ENCODE results near the gene DIPK2B.

DIPK2B gene, protein sequence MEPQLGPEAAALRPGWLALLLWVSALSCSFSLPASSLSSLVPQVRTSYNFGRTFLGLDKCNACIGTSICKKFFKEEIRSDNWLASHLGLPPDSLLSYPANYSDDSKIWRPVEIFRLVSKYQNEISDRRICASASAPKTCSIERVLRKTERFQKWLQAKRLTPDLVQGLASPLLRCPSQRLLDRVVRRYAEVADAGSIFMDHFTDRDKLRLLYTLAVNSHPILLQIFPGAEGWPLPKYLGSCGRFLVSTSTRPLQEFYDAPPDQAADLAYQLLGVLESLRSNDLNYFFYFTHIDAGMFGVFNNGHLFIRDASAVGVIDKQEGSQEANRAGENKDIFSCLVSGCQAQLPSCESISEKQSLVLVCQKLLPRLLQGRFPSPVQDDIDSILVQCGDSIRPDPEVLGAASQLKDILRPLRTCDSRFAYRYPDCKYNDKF

DNA sequence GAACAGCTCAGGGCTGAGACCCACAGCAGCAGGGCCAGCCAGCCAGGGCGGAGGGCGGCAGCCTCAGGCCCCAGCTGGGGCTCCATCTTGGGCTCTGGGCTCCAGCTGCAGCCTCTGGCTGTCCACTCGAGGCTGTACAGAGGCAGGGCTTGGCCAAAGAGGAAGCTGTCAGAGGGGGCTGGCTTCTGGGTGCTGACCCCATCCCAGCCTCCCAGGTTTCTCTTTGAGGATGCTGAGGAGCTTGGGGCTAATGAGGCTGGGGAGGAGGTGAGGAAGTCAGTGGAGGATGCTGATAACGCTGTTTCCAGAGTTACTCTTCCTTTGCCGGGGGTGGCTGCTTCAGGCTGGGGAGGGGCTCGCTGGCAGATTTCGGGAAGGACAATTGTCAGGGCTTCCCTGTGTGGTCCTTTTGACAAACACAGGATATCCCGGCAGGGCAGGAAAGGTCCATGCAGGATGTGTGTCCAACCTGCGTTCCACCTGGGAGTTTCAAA, at the start of gene DIPK2B:
Gene DIPK2B, minus strand, starts transcription at position 136 of the 494 bp plus-strand sequence. Its CDS starts 50 bp downstream, at position 86.
- DNase-seq = no peak

DNA sequence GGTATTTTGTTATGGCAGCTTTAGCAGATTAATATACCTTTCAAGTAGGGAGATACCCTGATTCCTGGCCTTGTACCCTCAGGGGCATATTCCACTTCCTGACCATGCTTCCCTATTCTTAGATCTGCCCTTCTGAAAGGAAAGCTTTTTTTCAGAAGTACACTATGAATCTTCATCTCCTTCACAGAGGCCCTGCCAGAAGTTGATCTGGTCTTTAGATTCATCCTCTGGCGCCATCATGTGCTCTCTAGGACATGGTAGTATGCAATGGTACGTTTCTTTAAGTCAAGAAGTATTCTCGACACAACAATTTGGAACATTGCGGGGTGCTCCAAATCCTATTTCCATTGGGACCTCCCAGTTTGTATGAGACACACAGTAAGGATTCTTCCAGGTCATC, 39.6 kb upstream of the DIPK2B start:
- no peak for DNase-seq

DNA sequence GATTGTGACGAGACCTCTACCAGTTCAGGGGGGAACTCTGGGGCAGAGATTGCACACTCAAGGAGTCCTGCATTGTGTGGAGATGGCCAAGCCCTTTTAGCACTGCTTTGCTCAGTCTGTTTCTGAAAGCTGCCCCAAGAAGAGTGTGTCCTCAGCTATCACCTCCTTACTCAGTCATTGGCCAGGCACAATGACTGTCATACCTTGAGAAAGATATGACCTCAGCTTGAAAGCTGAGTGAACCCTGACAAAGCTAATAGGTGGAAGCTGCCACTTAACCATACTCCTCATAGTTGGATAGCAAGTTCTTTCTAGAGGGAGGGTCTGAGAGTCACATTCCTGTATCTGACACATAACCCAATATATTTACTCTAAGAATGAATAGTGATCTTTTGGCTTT, 37.8 kb upstream of the DIPK2B start:
- DNase-seq = no peak

DNA sequence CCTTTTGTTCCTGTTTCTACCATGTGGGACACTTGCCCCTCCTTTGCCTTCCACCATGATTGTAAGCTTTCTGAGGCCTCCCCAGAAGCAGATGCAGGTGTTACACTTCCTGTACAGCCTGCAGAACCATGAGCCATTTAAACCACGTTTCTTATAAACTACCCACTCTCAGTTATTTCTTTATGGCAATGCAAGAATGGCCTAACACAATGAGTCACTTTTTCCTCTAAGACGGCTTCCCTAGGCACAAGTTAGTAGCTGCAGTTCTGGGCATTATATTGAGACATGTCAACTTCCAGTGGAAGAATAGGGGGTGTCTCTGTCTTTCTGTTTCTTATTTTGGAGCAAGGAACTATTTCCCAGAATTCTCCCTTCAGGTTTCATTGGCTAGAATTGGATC, 32.9 kb upstream of the DIPK2B start:
- DNase-seq = no peak

DNA sequence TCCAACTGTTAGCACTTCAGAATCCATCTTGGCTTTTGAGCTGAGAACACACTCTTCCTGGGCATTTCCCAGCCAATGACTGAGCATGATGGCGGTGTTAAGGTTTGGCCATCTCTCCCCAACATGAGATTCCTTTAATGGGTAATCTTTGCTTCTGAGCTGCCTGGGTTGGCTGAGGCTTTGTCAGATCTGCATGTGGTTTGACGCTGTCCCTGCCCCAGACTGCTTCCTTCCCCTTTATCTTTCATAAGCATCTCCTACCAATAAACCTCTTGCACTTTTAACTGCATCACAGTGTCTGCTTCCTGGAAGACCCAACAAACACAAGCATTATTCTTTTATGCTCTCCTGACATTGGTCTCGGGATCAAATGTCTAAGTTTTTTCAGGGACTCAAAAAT, 31.5 kb upstream of the DIPK2B start:
- no peak for DNase-seq

DNA sequence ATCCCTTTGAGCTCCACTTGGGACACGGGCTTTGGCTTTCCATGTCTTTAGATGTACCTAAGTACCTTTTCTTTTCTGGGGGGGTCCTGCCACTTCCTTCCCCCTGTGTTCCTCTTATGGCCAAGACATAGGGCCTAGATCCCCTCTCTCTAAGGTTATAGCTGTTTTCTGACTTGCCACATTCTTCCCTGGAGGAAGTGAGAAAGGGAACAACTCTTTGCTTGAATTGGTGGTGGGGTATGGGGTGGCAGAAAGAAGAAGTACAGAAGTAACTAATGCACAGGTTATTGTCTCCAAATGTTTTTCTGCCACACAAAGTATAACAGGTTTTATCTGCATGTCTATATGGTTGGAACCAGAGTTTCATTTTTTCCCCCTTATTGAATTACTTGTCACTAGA, 29.7 kb upstream of the DIPK2B start:
- no peak for DNase-seq

DNA sequence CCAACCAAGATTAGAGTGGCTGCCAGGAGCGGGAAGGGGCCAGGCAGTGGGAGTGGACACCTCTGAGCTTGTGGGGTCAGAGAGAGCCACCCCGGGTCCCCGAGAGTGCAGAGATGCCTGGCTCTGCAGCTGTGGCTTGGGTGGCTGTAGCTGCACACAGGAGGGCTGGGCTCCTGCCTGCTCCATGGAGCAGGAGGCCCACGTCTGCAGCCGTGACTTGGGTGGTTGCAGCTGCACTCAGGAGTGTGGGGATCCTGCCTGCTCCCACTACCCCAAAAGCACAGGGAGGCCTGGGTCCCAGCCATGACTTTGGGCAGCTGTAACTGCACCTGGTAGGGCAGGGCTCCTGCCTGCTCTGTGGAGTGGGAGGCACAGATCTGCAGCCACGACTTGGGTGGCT, 28.7 kb upstream of the DIPK2B start:
- DNase-seq = no peak

DNA sequence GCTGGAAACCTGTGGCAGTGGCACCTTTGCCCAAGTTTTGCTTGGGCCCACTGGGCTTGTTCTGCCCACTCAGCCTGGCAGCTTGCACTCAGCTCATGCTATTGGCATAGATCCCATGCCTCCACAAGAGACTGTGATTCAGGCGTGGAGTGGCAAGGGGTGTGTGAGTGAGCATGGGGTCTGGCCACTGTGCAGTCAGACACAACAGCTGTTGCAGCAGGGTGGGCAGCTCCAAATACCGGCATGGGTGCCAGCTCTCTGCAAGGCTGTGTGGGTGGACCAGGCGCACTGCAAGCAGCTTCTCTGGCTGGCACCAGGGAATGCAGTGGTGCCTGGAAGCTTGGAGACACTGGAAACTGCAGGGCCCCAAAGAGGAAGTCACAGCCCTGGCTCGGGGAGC, 27.4 kb upstream of the DIPK2B start:
- DNase-seq = no peak

DNA sequence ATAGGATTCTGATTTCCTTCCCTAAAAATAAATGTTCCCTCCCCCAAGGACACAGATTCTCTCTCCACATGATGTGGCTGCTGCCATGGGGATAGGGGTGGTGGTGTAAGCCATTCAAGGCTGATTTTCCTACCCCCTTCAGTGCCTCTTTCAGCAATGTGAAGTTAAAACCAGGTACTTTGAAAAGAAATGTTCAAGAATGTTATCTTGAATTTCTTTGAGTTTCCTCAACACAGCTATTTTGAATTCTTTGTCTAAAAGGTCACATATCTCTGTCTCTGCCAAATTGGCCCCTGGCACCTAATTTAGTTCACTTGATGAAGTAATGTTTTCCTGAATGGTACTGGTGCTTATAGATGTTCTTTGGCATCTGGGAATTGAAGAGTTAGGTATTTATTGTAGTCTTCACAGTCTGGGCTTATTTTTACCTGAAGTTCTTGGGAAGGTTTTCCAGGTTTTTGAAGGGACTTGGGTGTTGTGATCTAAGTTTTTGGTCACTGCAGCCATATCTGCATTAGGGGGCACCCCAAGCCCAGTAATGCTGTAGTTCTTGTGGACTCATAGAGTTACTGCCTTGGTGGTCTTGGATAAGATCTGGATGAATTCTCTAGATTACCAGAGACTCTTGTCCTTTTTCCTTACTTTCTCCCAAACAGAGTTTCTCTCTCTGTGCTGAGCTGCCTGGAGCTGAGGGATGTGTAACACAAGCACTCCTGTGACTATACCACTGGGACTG, 7.6 kb upstream of the DIPK2B start:
- DNase-seq = no peak

DNA sequence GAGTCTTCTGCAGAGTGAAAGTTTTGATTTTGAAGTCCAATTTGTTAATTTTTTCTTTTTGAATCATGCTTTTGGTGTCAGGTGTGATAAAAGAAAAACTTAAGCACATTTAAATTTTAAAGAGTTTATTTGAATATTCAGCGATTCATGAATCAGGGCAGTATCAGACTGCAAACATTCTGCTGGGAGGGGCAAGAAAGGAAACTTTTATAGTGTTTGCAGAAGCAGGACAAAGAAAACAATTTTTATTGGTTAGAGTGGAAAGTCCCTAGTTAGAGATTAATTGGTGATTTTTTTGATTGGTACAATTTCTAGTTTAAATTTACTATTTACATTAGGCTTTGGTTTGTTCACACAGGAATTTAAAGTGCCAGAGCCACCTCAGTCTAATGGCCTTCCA, 1.5 kb upstream of the DIPK2B start:
- DNase-seq = no peak

DNA sequence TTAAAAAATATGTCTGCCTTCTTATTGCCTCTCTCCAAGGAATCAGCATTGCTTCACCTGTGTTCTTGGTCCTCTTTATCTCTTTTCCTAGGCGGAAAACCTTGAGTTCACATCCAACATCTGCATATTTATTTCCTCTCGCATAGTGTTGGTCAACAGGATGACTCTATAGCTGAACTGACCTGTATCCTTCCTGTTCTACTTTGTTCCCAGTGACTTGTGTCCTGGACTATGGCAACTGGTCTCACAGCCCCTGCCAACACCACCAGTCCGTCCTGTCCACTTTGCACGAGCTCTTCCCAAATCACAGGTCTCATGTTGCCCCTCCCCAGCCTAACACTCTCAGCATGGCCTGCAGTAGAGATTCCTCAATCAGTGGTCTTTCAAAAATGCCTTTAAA, 2.0 kb downstream of the DIPK2B start:
- no peak for DNase-seq

DNA sequence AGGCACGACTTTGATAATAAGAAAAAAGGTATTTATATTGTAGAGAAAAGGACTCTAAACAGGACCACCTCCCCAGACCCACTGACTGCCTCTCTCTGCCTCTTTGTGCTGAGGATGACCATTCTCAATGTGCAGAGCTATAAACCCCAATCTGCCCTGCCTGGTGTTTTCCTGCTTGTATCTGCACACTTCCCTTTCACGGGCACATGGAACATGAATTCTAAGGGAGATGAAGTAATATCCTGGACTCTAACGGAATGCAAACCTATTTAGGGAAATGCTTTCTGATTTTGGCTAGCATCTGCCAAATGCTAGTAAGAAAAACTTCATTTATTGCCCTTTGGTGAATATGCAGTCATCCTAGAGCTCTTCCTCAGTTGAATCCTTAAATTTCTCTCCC, 2.4 kb downstream of the DIPK2B start:
- DNase-seq = no peak

DNA sequence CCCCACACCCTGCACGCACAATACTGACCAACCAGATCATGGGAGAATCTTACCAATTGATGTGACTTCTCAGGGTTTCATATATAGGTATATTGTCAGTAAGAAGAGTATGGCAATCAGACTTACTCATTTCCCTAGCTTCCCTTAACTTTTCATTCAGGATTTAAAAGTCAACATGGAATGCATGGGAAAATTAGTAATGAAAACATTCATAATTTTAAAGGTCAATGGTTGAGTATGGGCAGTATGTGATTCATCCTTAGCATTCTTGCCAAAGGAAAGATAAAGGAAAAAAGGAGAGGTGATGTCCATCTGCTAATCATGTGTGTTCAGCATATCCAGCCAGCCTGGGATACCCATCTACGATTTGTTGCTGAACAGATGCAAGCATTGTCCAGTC, 4.0 kb downstream of the DIPK2B start:
- no peak for DNase-seq

DNA sequence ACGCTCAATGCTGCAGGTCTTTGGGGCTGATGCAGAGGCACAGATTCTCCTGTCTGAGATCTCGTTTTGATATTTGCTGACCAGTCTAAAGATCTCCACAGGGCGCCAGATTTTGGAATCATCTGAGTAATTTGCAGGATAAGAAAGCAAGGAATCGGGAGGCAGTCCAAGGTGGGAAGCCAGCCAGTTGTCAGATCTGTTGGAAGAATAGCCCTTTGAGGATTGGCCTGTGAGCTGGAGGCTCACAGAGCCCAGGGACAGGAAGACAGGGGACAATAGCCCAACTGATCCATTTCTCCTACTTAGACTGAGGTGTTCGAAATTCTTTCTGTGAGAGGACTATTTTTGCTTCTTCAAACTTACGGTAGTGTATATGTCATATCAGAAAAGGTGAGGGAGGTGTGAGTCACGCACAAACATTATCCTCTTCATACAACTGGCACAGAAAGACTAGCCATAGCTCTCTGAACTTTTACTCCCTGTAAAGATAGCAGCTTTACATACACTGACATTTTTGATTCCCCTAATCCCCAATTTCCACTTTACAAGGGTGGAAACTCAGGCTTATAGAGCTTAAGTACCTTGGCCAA, 8.8 kb downstream of the DIPK2B start:
- DNase-seq = no peak

DNA sequence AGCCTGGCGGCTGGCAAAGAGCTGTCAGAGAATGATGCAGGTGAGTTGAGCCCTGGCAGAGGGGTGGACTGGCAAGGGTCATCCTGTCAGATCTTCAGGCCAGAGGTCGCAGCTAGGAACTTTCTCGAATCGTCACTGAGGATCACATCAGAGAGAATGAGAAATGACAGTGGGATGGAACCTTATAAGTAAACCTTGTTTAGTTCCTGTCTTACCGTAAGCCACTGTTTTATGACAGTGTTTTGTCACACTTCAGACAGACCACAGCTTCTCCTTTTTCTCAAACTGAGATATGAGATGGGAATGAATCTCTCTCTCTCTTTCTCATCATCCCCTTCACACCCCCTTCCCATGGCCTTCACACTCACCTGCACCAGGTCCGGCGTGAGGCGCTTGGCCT, 9.3 kb downstream of the DIPK2B start:
- DNase-seq = no peak

DNA sequence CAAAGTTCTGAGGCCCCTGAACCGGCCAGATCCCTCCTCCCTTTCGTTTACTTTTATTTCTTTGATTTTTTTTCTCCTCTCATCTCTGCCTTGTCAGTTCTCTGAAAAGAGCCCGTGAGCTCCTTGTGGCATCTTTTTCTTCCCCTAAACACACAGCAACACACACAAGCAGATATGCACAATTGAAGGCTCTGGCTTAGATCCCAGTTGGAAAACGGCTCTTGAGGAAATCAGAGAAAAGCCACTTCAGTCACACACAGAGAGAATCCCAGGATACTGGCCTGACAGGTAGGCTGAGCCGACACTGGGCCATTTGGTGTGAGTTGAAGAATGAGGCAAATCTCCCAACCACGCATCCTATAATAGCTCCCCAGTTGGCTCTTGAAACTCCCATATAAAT, 12.9 kb downstream of the DIPK2B start:
- no peak for DNase-seq

DNA sequence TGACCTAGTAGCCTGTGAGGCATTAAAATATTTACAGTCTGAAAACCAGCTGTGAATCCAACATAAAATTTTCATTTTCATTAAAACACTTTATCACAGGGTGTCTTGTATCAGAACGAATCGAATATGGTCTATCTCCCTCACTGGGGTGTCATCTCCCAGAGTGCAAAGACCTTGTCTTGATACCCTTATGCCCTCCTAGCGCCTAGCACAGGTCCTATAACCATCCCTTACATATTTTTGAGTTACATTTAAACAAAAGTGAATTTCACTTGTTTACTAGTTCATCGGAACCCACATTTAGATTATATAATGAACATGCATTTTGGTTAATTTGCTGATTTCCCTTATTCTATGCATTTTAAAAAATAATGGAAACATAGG, 14.0 kb downstream of the DIPK2B start:
- no peak for DNase-seq

DNA sequence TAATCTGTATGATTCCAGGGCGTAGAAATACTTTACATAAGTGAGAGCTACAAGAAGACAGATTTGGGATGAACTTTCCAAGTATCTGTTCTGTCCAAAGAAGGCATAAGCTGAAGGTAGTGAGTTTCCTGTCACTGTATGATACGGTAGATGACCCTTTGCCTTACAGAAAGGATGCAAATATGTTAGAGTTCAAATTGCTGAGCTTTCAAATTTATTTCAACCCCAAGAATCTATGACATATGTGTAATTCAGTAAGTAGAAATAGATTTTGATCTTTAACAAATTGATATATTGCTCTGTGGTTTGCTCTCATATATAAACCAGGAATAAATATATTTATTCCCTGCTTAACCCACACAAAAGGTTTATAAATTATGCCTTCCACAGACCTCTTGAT, 16.5 kb downstream of the DIPK2B start:
- no peak for DNase-seq

DNA sequence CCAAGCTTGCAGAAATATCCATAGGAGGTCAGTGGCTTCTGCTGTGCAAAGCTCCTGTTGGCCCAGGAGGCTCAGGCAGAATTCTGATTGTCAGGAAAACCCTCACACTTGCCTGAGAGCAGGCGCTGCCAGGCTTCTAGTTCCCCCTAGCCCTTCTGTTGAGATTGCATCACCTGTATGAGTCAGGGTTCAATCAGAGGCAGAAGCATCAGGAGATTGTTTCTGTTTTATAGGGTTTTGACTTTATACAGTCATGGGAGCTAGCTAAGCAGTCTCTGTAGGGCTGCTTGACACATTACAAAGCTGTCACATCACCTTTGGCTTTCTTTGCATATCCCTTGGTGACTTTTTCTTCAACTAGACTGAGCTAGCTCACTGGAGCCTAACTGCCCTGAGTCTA, 27.8 kb downstream of the DIPK2B start:
- DNase-seq = no peak

DNA sequence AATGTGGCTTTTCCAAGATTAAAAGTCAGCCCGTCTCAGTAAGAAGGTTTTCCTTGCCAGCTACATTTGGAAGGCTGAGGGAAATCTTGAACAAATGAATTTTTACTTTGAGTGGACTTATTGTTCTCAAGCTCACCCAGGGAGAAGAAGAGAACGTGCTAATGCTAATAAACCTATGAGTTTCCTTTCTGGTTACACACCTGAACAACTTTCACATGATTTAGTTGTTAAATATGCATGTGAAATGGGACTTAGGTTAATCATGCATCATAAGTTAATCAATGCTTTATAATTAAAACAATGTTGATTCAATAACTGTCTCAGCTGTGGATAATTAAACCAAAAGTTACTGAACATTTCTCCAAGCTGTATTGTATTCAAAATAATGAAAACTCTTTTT, 33.9 kb downstream of the DIPK2B start:
- no peak for DNase-seq

DNA sequence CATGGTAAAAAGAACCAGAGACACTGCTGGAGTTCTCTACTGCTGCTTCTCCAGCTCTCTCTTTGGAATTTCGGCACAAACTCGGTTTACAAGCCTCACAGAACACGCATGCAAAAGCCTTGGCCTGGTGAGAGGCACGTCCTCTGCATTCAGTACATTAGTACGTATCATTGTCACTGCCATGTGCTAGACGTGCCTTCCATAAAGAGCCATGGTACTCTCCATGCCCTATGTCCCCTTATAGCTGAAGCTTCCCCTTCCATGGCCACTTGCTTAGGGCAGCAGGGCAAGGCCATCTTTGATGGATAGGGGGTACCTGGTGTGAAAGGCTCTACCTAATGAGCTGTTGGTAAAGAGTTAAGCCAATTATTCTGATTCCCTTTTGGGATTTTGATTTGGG, 35.0 kb downstream of the DIPK2B start:
- no peak for DNase-seq

DNA sequence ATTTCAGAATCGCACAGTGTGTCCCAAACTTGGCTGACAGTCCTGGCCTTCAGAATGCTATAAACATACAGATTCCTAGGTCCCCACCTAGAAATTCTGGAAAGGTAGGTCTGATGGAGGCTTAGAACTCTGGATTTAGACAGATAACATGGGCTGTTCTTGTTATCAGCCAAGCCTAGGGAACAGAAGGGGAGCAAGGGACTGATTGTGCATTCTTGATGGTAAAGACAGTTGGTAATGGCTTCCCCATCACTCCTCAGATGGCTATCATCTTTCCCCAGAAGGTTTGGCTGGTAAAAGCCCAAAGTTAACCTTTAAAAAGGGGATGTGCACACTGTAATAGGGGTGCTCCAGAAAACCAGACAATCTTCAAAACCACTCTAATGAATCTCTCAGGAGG, 35.7 kb downstream of the DIPK2B start:
- DNase-seq = no peak

DNA sequence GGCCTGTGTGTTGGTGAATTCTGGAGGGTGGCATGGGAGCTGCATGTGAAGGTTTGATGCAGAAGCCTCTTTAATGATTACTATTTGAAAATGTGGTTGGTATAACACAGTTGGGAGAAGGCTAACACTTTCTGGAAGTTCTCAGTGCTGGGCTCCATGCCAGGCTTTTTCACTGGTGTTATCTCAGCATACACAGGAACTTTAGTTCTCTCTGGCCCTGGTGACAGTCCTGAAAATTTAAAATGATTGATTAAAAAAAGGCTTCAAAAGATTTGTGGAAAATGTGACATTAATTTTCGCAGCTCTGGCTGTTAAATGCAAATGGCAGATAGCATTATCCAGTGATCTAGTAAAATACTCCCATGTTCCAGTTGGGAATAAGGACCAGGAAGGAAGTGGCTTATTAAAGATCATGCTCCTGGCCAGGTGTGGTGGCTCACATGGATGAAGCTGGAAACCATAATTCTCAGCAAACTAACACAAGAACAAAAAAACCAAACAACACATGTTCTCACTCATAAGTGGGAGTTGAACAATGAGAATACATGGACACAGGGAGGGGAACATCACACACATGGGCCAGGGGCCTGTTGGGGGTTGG, 36.6 kb downstream of the DIPK2B start:
- DNase-seq = no peak

DNA sequence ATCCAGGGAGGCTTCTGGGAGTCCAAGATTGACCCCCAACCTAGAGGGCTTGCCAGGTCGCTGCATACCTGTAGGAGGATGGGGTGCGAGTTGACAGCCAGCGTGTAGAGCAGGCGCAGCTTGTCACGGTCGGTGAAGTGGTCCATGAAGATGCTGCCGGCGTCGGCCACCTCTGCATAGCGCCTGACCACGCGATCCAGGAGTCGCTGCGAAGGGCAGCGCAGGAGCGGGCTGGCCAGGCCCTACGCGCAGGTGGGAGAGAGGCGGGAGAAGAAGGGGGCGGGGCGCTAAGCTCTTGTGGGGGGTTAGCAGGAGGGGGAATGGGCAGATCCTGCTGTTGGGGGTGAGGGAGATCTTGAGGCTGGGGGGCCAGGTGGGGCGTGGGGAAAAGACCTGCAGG, 43.0 kb downstream of the DIPK2B start:
- DNase-seq = no peak
